Measurements from ENCODE around the gene GIPC3. TPM values are rescaled to one million over a fixed set of nuclear protein-coding genes. Genes with fewer than 3 reads are reported as not detected.
"Not testable (repeated sequence)": the region's sequence is repeated elsewhere in the genome, so short reads cannot be mapped to it uniquely, and the experiment has no call there.

Gene GIPC3
- total RNA-seq, 1 experiment from 2014 or later = 0.34 TPM

- H3K4me1 ChIP-seq (ENCODE audit: insufficient read depth, low read length, poor library complexity, severe bottlenecking) = peaks cover 16% of the 10 kb centered on the region
- peak within 1 kb of the TSS; percentile 79 for H3K27ac ChIP-seq (ENCODE audit: low read depth, low read length, poor library complexity, severe bottlenecking)
- no peaks in the 10 kb centered on the region for H3K9me3 ChIP-seq (ENCODE audit: low read depth, low read length, poor library complexity, severe bottlenecking)
- no peaks in the 10 kb centered on the region for H3K27me3 ChIP-seq (replicated peaks; ENCODE audit: insufficient read depth, low read depth, low read length, poor library complexity)
- H3K36me3 ChIP-seq (ENCODE audit: insufficient read depth, low read length, poor library complexity, severe bottlenecking) = no peaks in the 10 kb centered on the region
- ChIA-PET POLR2A (ENCODE audit: low non-redundant PET) (no interaction called here), CTCF (interaction anchor here (0.5 kb wide), 1 partner anchor 125 kb away, joined by 5 read pairs; no protein-coding TSS in a partner anchor)
- H3K4me3 ChIP-seq (ENCODE audit: low read depth, low read length, poor library complexity, severe bottlenecking) = peak within 1 kb of the TSS; percentile 92
- intact Hi-C loops (cut with micrococcal nuclease; ENCODE audit: unreplicated experiment) = no loop called here
- peak; percentile 97 for DNase-seq (ENCODE audit: low spot score)
- no peak for TF ChIP-seq CTCF (conservative IDR thresholded peaks at IDR 0.05; ENCODE audit: low read depth, low read length)
- TF ChIP-seq EZH2 (IDR thresholded peaks at IDR 0.05; ENCODE audit: borderline replicate concordance, low read depth, low read length, poor library complexity, severe bottlenecking) = no peak
- BruUV-seq (replicated peaks) = no TSS peak
Measured at GRCh38 chr19:3557461-3558248, 27.6 kb upstream of the GIPC3 start, which contains the start of gene MFSD12. Gene MFSD12, minus strand, starts transcription at chr19:3557586. Its CDS starts 183 bp downstream, at chr19:3557403.

- POLR2A ChIA-PET (ENCODE audit: low non-redundant PET) = no interaction called here
- no peak overlapping the region for H3K4me3 ChIP-seq (ENCODE audit: low read depth, low read length, poor library complexity, severe bottlenecking)
- H3K9me3 ChIP-seq (ENCODE audit: low read depth, low read length, poor library complexity, severe bottlenecking) = no peaks in the 10 kb centered on the region
- H3K4me1 ChIP-seq (ENCODE audit: insufficient read depth, low read length, poor library complexity, severe bottlenecking) = no peaks in the 10 kb centered on the region
- CTCF ChIA-PET = no interaction called here
- no peaks in the 10 kb centered on the region for H3K27me3 ChIP-seq (replicated peaks; ENCODE audit: insufficient read depth, low read depth, low read length, poor library complexity)
- BruUV-seq (replicated peaks) = no TSS peak
- TF ChIP-seq EZH2 (IDR thresholded peaks at IDR 0.05; ENCODE audit: borderline replicate concordance, low read depth, low read length, poor library complexity, severe bottlenecking) (no peak), CTCF (conservative IDR thresholded peaks at IDR 0.05; ENCODE audit: low read depth, low read length) (no peak)
- intact Hi-C loops (cut with micrococcal nuclease; ENCODE audit: unreplicated experiment) = no loop called here
- H3K36me3 ChIP-seq (ENCODE audit: insufficient read depth, low read length, poor library complexity, severe bottlenecking) = no peaks in the 10 kb centered on the region
- no peak for DNase-seq (ENCODE audit: low spot score)
- H3K27ac ChIP-seq (ENCODE audit: low read depth, low read length, poor library complexity, severe bottlenecking) = no peak overlapping the region
Measured at GRCh38 chr19:3563709-3564524, 21.4 kb upstream of the GIPC3 start.

- no TSS peak for BruUV-seq (replicated peaks)
- no peak for DNase-seq (ENCODE audit: low spot score)
Measured at GRCh38 chr19:3565139-3565538, 20.1 kb upstream of the GIPC3 start.

GRCh38 chr19:3570042-3570441 lies 15.2 kb upstream of the GIPC3 start:
- H3K4me1 ChIP-seq (ENCODE audit: insufficient read depth, low read length, poor library complexity, severe bottlenecking); POLR2A ChIA-PET (ENCODE audit: low non-redundant PET); CTCF ChIA-PET; H3K4me3 ChIP-seq (ENCODE audit: low read depth, low read length, poor library complexity, severe bottlenecking); H3K27ac ChIP-seq (ENCODE audit: low read depth, low read length, poor library complexity, severe bottlenecking); H3K27me3 ChIP-seq (replicated peaks; ENCODE audit: insufficient read depth, low read depth, low read length, poor library complexity); H3K9me3 ChIP-seq (ENCODE audit: low read depth, low read length, poor library complexity, severe bottlenecking); H3K36me3 ChIP-seq (ENCODE audit: insufficient read depth, low read length, poor library complexity, severe bottlenecking); BruUV-seq (replicated peaks); DNase-seq (ENCODE audit: low spot score); intact Hi-C loops (cut with micrococcal nuclease; ENCODE audit: unreplicated experiment): not testable (repeated sequence)

More at GRCh38 chr19:3565139-3565538, 20.1 kb upstream of the GIPC3 start:
- H3K36me3 ChIP-seq (ENCODE audit: insufficient read depth, low read length, poor library complexity, severe bottlenecking) = no peaks in the 10 kb centered on the region
- no peaks in the 10 kb centered on the region for H3K9me3 ChIP-seq (ENCODE audit: low read depth, low read length, poor library complexity, severe bottlenecking)
- no peaks in the 10 kb centered on the region for H3K4me1 ChIP-seq (ENCODE audit: insufficient read depth, low read length, poor library complexity, severe bottlenecking)
- no peak overlapping the region for H3K4me3 ChIP-seq (ENCODE audit: low read depth, low read length, poor library complexity, severe bottlenecking)
- TF ChIP-seq EZH2 (IDR thresholded peaks at IDR 0.05; ENCODE audit: borderline replicate concordance, low read depth, low read length, poor library complexity, severe bottlenecking) = no peak
- H3K27ac ChIP-seq (ENCODE audit: low read depth, low read length, poor library complexity, severe bottlenecking) = no peak overlapping the region
- intact Hi-C loops (cut with micrococcal nuclease; ENCODE audit: unreplicated experiment) = no loop called here
- no peaks in the 10 kb centered on the region for H3K27me3 ChIP-seq (replicated peaks; ENCODE audit: insufficient read depth, low read depth, low read length, poor library complexity)
- POLR2A ChIA-PET (ENCODE audit: low non-redundant PET) = no interaction called here
- CTCF ChIA-PET = interaction anchor here (0.7 kb wide), 1 partner anchor 85 kb away, joined by 4 read pairs; no protein-coding TSS in a partner anchor
